Neural cell (in vitro differentiated cells): Measurements from ENCODE around the gene MYO5A. TPM values are rescaled to one million over a fixed set of nuclear protein-coding genes. Genes with fewer than 3 reads are reported as not detected.

Experiments
- H2AFZ ChIP-seq: fragments of 200-600, 300-800 bp; sonication (generic), shearing (Covaris generic); 2 replicates; pipeline ENCODE4 v1.6.0; 2014; ENCODE audit warnings: low read depth, mild to moderate bottlenecking, antibody characterized with exemption, low read length, moderate library complexity
- H3F3A ChIP-seq: fragments of 200-600 bp; shearing (Covaris generic); 2 replicates; pipeline ENCODE4 v1.6.1; 2016; ENCODE audit warnings: mild to moderate bottlenecking, moderate library complexity, mixed read lengths, antibody characterized with exemption, low read length; ENCODE audit not compliant: insufficient read depth, poor library complexity, severe bottlenecking
- H3K27ac ChIP-seq: fragments of 200-600, 300-800 bp; sonication (generic), shearing (Covaris generic); 2 replicates; pipeline ENCODE4 v1.5.1; 2014; ENCODE audit warnings: mild to moderate bottlenecking, low read length, moderate library complexity
- H3K27me3 ChIP-seq: fragments of 300-800, 200-600 bp; sonication (generic), shearing (Covaris generic); 2 replicates; pipeline ENCODE4 v1.6.0; 2014; ENCODE audit warnings: mild to moderate bottlenecking, low read depth, low read length, moderate library complexity; ENCODE audit not compliant: insufficient read depth
- H3K36me3 ChIP-seq: fragments of 300-800, 200-600 bp; sonication (generic), shearing (Covaris generic); 2 replicates; pipeline ENCODE4 v1.5.1; 2014; ENCODE audit warnings: mild to moderate bottlenecking, antibody characterized with exemption, low read length, moderate library complexity; ENCODE audit not compliant: insufficient read depth
- H3K4me2 ChIP-seq: fragments of 300-800, 200-600 bp; sonication (generic), shearing (Covaris generic); 2 replicates; pipeline ENCODE4 v1.6.0; 2014; ENCODE audit warnings: mild to moderate bottlenecking, low read length
- H3K4me3 ChIP-seq: fragments of 300-800, 200-600 bp; sonication (generic), shearing (Covaris generic); 2 replicates; pipeline ENCODE4 v1.5.1; 2014; ENCODE audit warnings: mild to moderate bottlenecking, low read length, moderate library complexity
- H3K79me2 ChIP-seq: fragments of 200-600 bp; shearing (Covaris generic); replicated peaks from 2 replicates; pipeline ENCODE4 v1.6.0; 2014; ENCODE audit warnings: mild to moderate bottlenecking, low read length, moderate library complexity; ENCODE audit not compliant: insufficient read depth
- H3K9ac ChIP-seq: fragments of 300-800, 200-600 bp; sonication (generic), shearing (Covaris generic); 2 replicates; pipeline ENCODE4 v1.6.1; 2016; ENCODE audit warnings: mild to moderate bottlenecking, low read length, mixed read lengths
- H3K9me2 ChIP-seq: fragments of 200-600 bp; shearing (Covaris generic); 2 replicates; pipeline ENCODE4 v1.6.1; 2016; ENCODE audit warnings: mild to moderate bottlenecking, low read length, mixed read lengths; ENCODE audit not compliant: insufficient read depth
- H3K9me3 ChIP-seq: fragments of 200-600, 300-800 bp; sonication (generic), shearing (Covaris generic); 2 replicates; pipeline ENCODE4 v1.6.1; 2016; ENCODE audit warnings: mild to moderate bottlenecking, mixed run types, low read length, moderate library complexity, mixed read lengths
- H4K20me1 ChIP-seq: fragments of 200-600 bp; shearing (Covaris generic); 2 replicates; pipeline ENCODE4 v1.6.1; 2016; ENCODE audit warnings: mild to moderate bottlenecking, mixed run types; ENCODE audit not compliant: insufficient read depth
- CTCF ChIP-seq: fragments of 450-650 bp; IDR thresholded peaks from 2 replicates; pipeline ENCODE4 v1.5.1; 2014; ENCODE audit warnings: antibody characterized with exemption, mild to moderate bottlenecking, moderate library complexity; ENCODE audit not compliant: poor library complexity, severe bottlenecking
- EP300 ChIP-seq: fragments of 450-650 bp; conservative IDR thresholded peaks from 2 replicates; pipeline ENCODE4 v1.6.1; 2014; ENCODE audit warnings: antibody characterized with exemption, mild to moderate bottlenecking, moderate library complexity; ENCODE audit not compliant: poor library complexity, severe bottlenecking
- EZH2 ChIP-seq: fragments of 200-600, 300-800 bp; shearing (Covaris generic), sonication (generic); IDR thresholded peaks from 2 replicates; pipeline ENCODE4 v1.6.1; 2014; ENCODE audit warnings: antibody characterized with exemption, low read length, borderline replicate concordance, mild to moderate bottlenecking; ENCODE audit not compliant: insufficient read depth, poor library complexity, severe bottlenecking
- MXI1 ChIP-seq: fragments of 450-650 bp; conservative IDR thresholded peaks from 2 replicates; pipeline ENCODE4 v1.6.1; 2014; ENCODE audit warnings: antibody characterized with exemption, mild to moderate bottlenecking; ENCODE audit not compliant: poor library complexity, severe bottlenecking
- POLR2AphosphoS5 ChIP-seq: IDR thresholded peaks from 2 replicates; pipeline ENCODE4 v1.6.1; 2012
- RAD21 ChIP-seq: fragments of 450-650 bp; conservative IDR thresholded peaks from 2 replicates; pipeline ENCODE4 v1.6.1; 2014; ENCODE audit warnings: antibody characterized with exemption, mild to moderate bottlenecking, moderate library complexity
- REST ChIP-seq: IDR thresholded peaks from 2 replicates; pipeline ENCODE4 v1.6.1; 2012; ENCODE audit warnings: borderline replicate concordance
- SMC3 ChIP-seq: fragments of 450-650 bp; conservative IDR thresholded peaks from 2 replicates; pipeline ENCODE4 v1.6.1; 2014; ENCODE audit warnings: antibody characterized with exemption, mild to moderate bottlenecking, moderate library complexity; ENCODE audit not compliant: poor library complexity
- TAF1 ChIP-seq: IDR thresholded peaks from 2 replicates; pipeline ENCODE4 v1.6.1; 2012; ENCODE audit warnings: low read depth
- polyA plus RNA-seq: library from polyadenylated mRNA; depleted of rRNA; stranded (reverse); fragments of >200 nt; gene quantifications from 2 replicates; pipeline ENCODE4 v1.2.3, GENCODE V29; 2014

The MYO5A gene
- polyA plus RNA-seq, 1 donor from 2014 or later = 43.8 TPM

- Histone ChIP-seq H3K36me3 (no peaks in the 10 kb centered on the region), H3F3A (no peaks in the 10 kb centered on the region), H3K9me3 (no peaks in the 10 kb centered on the region), H3K27me3 (no peaks in the 10 kb centered on the region), H3K4me3 (no peak overlapping the region), H3K4me2 (no peak overlapping the region), H4K20me1 (no peaks in the 10 kb centered on the region), H3K9me2 (no peaks in the 10 kb centered on the region), H2AFZ (no peak overlapping the region), H3K9ac (no peak overlapping the region), H3K27ac (no peak overlapping the region), H3K79me2 (peaks cover 19% of the 10 kb centered on the region)
- TF ChIP-seq EZH2 (no peak), SMC3 (no peak), REST (no peak), POLR2AphosphoS5 (no peak), RAD21 (no peak), MXI1 (no peak), EP300 (no peak), TAF1 (no peak), CTCF (no peak)
These were observed 33.6 kb downstream of the MYO5A start for GRCh38 chr15:52495125-52495524.

GRCh38 chr15:52493968-52494367 lies 34.7 kb downstream of the MYO5A start:
- Histone ChIP-seq H3K4me2 (no peak overlapping the region), H3K27me3 (no peaks in the 10 kb centered on the region), H3K9me3 (no peaks in the 10 kb centered on the region), H3F3A (no peaks in the 10 kb centered on the region), H2AFZ (no peak overlapping the region), H4K20me1 (no peaks in the 10 kb centered on the region), H3K4me3 (no peak overlapping the region), H3K36me3 (no peaks in the 10 kb centered on the region), H3K9me2 (no peaks in the 10 kb centered on the region), H3K79me2 (peaks cover 22% of the 10 kb centered on the region), H3K27ac (no peak overlapping the region), H3K9ac (no peak overlapping the region)
- no peak for TF ChIP-seq MXI1
- TF ChIP-seq REST = no peak
- no peak for TF ChIP-seq SMC3
